CD4-positive, CD25-positive, alpha-beta regulatory T cell (primary cell): ENCODE results near the gene C2CD3. TPM values are rescaled to one million over a fixed set of nuclear protein-coding genes. Genes with fewer than 3 reads are reported as not detected.
"Not testable (repeated sequence)": the region's sequence is repeated elsewhere in the genome, so short reads cannot be mapped to it uniquely, and the experiment has no call there.

Source experiments
- ATAC-seq, 2 donors: fragments of 150-1000 bp; cut with Tn5 transposase; one replicate each; pipeline ENCODE4 v1.10.0; 2021; ENCODE audit warnings: low read depth in 2 of 2, moderate number of reproducible peaks in 2 of 2, moderate library complexity in 1 of 2
- DNase-seq, 3 donors: peaks; one replicate each; pipeline versions ENCODE4 v3.0.0 to v3.0.0-alpha.2; 2012 to 2022; ENCODE audit warnings: mixed read lengths in 1 of 3
- H3K27ac ChIP-seq: one replicate; pipeline ENCODE4 v1.7.0; 2013; ENCODE audit warnings: mild to moderate bottlenecking, low read length; ENCODE audit not compliant: insufficient read depth, poor library complexity, severe bottlenecking
- H3K27me3 ChIP-seq: one replicate; pipeline ENCODE4 v1.7.0; 2013; ENCODE audit warnings: low read length; ENCODE audit not compliant: control insufficient read depth, insufficient read depth
- H3K36me3 ChIP-seq: one replicate; pipeline ENCODE4 v1.7.0; 2013; ENCODE audit warnings: mild to moderate bottlenecking, low read length, moderate library complexity; ENCODE audit not compliant: control insufficient read depth, insufficient read depth
- H3K4me1 ChIP-seq: 2 replicates; pipeline ENCODE4 v1.7.0; 2013; ENCODE audit warnings: mild to moderate bottlenecking, low read length; ENCODE audit not compliant: insufficient read depth, control insufficient read depth, poor library complexity, severe bottlenecking
- H3K4me3 ChIP-seq: one replicate; pipeline ENCODE4 v1.7.0; 2013; ENCODE audit warnings: low read depth, mild to moderate bottlenecking, low read length, moderate library complexity
- H3K9me3 ChIP-seq, 2 experiments: 1 replicate in 1 of 2; 2 replicates in 1 of 2; pipeline ENCODE4 v1.7.0; 2013; ENCODE audit warnings: low read length in 2 of 2, mild to moderate bottlenecking in 1 of 2, moderate library complexity in 1 of 2; ENCODE audit not compliant: control insufficient read depth in 2 of 2
- H3K27ac Mint-ChIP-seq, 3 donors: one replicate each; pipeline ENCODE4 v1.8.0; 2020 to 2022; ENCODE audit warnings: mild to moderate bottlenecking in 3 of 3, mixed read lengths in 3 of 3, moderate library complexity in 2 of 3
- H3K27me3 Mint-ChIP-seq: one replicate; pipeline ENCODE4 v1.8.0; 2022; ENCODE audit warnings: mild to moderate bottlenecking, mixed read lengths
- H3K36me3 Mint-ChIP-seq: one replicate; pipeline ENCODE4 v1.8.0; 2020; ENCODE audit warnings: mixed read lengths
- H3K4me1 Mint-ChIP-seq, 4 donors: one replicate each; pipeline ENCODE4 v1.8.0; 2020 to 2022; ENCODE audit warnings: mixed read lengths in 4 of 4, mild to moderate bottlenecking in 1 of 4
- H3K4me3 Mint-ChIP-seq, 4 donors: one replicate each; pipeline ENCODE4 v1.8.0; 2020 to 2022; ENCODE audit warnings: mild to moderate bottlenecking in 4 of 4, mixed read lengths in 4 of 4, moderate library complexity in 3 of 4
- H3K9me3 Mint-ChIP-seq, 7 donors: one replicate each; pipeline ENCODE4 v1.8.0; 2020 to 2022; ENCODE audit warnings: mixed read lengths in 7 of 7, mild to moderate bottlenecking in 3 of 7, moderate library complexity in 2 of 7
- polyA plus RNA-seq, 4 donors: library from polyadenylated mRNA; unstranded; fragments of 300-500 nt; fragmentation: Illumina TruSeq; gene quantifications; one replicate each; pipeline ENCODE4 v1.2.3, GENCODE V29; 2021
- total RNA-seq: library from RNA; stranded (reverse); gene quantifications from one replicate; pipeline ENCODE4 v1.2.3, GENCODE V29; 2022

C2CD3 gene
- total and polyA plus RNA-seq, 5 donors from 2014 or later = 7.2 to 46.4 (median 9.3) TPM

GRCh38 chr11:74141241-74141695, 29.5 kb downstream of the C2CD3 start:
- Histone ChIP-seq H3K27ac (no peak overlapping the region), H3K4me3 (no peak overlapping the region), H3K36me3 (peaks cover 19% of the 10 kb centered on the region), H3K9me3 (no peaks in the 10 kb centered on the region), H3K4me1 (no peaks in the 10 kb centered on the region), H3K27me3 (no peaks in the 10 kb centered on the region)
- Mint-ChIP-seq H3K4me1 (peaks cover 4 to 7% (median 5%) of the 10 kb centered on the region in 4 donors), H3K9me3 (no peaks in the 10 kb centered on the region), H3K27me3 (no peaks in the 10 kb centered on the region), H3K36me3 (peaks cover 36% of the 10 kb centered on the region), H3K27ac (peak overlapping the region in 1 of 3 donors; percentile 6), H3K4me3 (no peak overlapping the region)
- no peak for ATAC-seq
- DNase-seq = no peak

- H3K27ac ChIP-seq, ATAC-seq, H3K27me3 ChIP-seq, H3K4me1 ChIP-seq, H3K27me3 Mint-ChIP-seq, H3K27ac Mint-ChIP-seq, H3K4me1 Mint-ChIP-seq, H3K9me3 Mint-ChIP-seq, H3K9me3 ChIP-seq, H3K4me3 Mint-ChIP-seq, H3K4me3 ChIP-seq: not testable (repeated sequence)
- DNase-seq = peak in 1 of 3 donors; percentile 2
- peaks cover 26% of the 10 kb centered on the region for H3K36me3 ChIP-seq
- H3K36me3 Mint-ChIP-seq = peaks cover 35% of the 10 kb centered on the region
Measured at GRCh38 chr11:74139919-74140431, 30.8 kb downstream of the C2CD3 start.

GRCh38 chr11:74139151-74139918, 31.5 kb downstream of the C2CD3 start:
- ATAC-seq (no peak), DNase-seq (no peak)
- H3K27ac ChIP-seq = no peak overlapping the region
- Mint-ChIP-seq H3K9me3 (no peaks in the 10 kb centered on the region), H3K36me3 (peaks cover 32% of the 10 kb centered on the region), H3K4me3 (no peak overlapping the region), H3K27ac (peak overlapping the region in 2 of 3 donors; percentile 26 to 36), H3K4me1 (peaks cover 4 to 6% (median 5%) of the 10 kb centered on the region in 4 donors), H3K27me3 (no peaks in the 10 kb centered on the region)
- peaks cover 26% of the 10 kb centered on the region for H3K36me3 ChIP-seq
- H3K4me3 ChIP-seq = no peak overlapping the region
- H3K4me1 ChIP-seq = no peaks in the 10 kb centered on the region
- H3K9me3 ChIP-seq = no peaks in the 10 kb centered on the region
- H3K27me3 ChIP-seq = no peaks in the 10 kb centered on the region

GRCh38 chr11:74138572-74138971, 32.2 kb downstream of the C2CD3 start:
- Histone ChIP-seq H3K4me3 (no peak overlapping the region), H3K27me3 (no peaks in the 10 kb centered on the region), H3K9me3 (no peaks in the 10 kb centered on the region), H3K27ac (no peak overlapping the region), H3K4me1 (no peaks in the 10 kb centered on the region), H3K36me3 (peaks cover 28% of the 10 kb centered on the region)
- ATAC-seq = no peak
- no peak for DNase-seq
- no peaks in the 10 kb centered on the region for H3K9me3 Mint-ChIP-seq
- H3K27ac Mint-ChIP-seq = peak overlapping the region in 1 of 3 donors; percentile 26
- no peaks in the 10 kb centered on the region for H3K27me3 Mint-ChIP-seq
- no peak overlapping the region for H3K4me3 Mint-ChIP-seq
- peaks cover 2 to 6% (median 4%) of the 10 kb centered on the region in 4 donors for H3K4me1 Mint-ChIP-seq
- peaks cover 32% of the 10 kb centered on the region for H3K36me3 Mint-ChIP-seq

GRCh38 chr11:74138021-74138420, 32.8 kb downstream of the C2CD3 start:
- peaks cover 33% of the 10 kb centered on the region for H3K36me3 ChIP-seq
- no peaks in the 10 kb centered on the region for H3K27me3 ChIP-seq
- DNase-seq (no peak), ATAC-seq (no peak)
- Mint-ChIP-seq H3K9me3 (no peaks in the 10 kb centered on the region), H3K27ac (no peak overlapping the region), H3K27me3 (no peaks in the 10 kb centered on the region), H3K4me3 (no peak overlapping the region), H3K4me1 (peaks cover 2 to 5% (median 4%) of the 10 kb centered on the region in 4 donors), H3K36me3 (peaks cover 32% of the 10 kb centered on the region)
- no peak overlapping the region for H3K4me3 ChIP-seq
- H3K4me1 ChIP-seq = no peaks in the 10 kb centered on the region
- no peaks in the 10 kb centered on the region for H3K9me3 ChIP-seq
- H3K27ac ChIP-seq = no peak overlapping the region

GRCh38 chr11:74135127-74135840, 35.5 kb downstream of the C2CD3 start:
- ATAC-seq (no peak), DNase-seq (no peak)
- Mint-ChIP-seq H3K36me3 (peaks cover 48% of the 10 kb centered on the region), H3K27ac (no peak overlapping the region), H3K4me1 (peaks cover 0 to 5% (median 0%) of the 10 kb centered on the region in 4 donors), H3K4me3 (no peak overlapping the region), H3K9me3 (no peaks in the 10 kb centered on the region), H3K27me3 (no peaks in the 10 kb centered on the region)
- Histone ChIP-seq H3K27me3 (no peaks in the 10 kb centered on the region), H3K4me3 (no peak overlapping the region), H3K9me3 (no peaks in the 10 kb centered on the region), H3K27ac (no peak overlapping the region), H3K36me3 (peaks cover 46% of the 10 kb centered on the region), H3K4me1 (no peaks in the 10 kb centered on the region)

- peaks cover 46% of the 10 kb centered on the region for H3K36me3 ChIP-seq
- no peak for ATAC-seq
- H3K36me3 Mint-ChIP-seq = peaks cover 45% of the 10 kb centered on the region
Measured at GRCh38 chr11:74134661-74135060, 36.1 kb downstream of the C2CD3 start.

More at GRCh38 chr11:74134661-74135060, 36.1 kb downstream of the C2CD3 start:
- no peaks in the 10 kb centered on the region for H3K9me3 Mint-ChIP-seq
- Histone ChIP-seq H3K4me1 (no peaks in the 10 kb centered on the region), H3K9me3 (no peaks in the 10 kb centered on the region), H3K4me3 (no peak overlapping the region), H3K27me3 (no peaks in the 10 kb centered on the region), H3K27ac (no peak overlapping the region)
- DNase-seq = no peak
- H3K4me3 Mint-ChIP-seq = no peak overlapping the region
- no peaks in the 10 kb centered on the region for H3K27me3 Mint-ChIP-seq
- H3K27ac Mint-ChIP-seq = no peak overlapping the region
- peaks cover 0 to 5% (median 0%) of the 10 kb centered on the region in 4 donors for H3K4me1 Mint-ChIP-seq
